ENCODE data around the gene ITPR2.
"Not testable (repeated sequence)": the region's sequence is repeated elsewhere in the genome, so short reads cannot be mapped to it uniquely, and the experiment has no call there.

ITPR2 gene

GRCh38 chr12:26841085-26841484, 8.1 kb upstream of the ITPR2 start:
- DNase-seq: no peak
- H3K79me2 ChIP-seq (ENCODE audit: low read length): no peaks in the 10 kb centered on the region
- no peaks in the 10 kb centered on the region for H3F3A ChIP-seq (ENCODE audit: insufficient read depth, low read length)
- H3K36me3 ChIP-seq (replicated peaks; ENCODE audit: insufficient read depth, low read length): no peaks in the 10 kb centered on the region
- no peaks in the 10 kb centered on the region for H3K4me1 ChIP-seq (ENCODE audit: low read length)
- no peak overlapping the region for H3K9ac ChIP-seq (ENCODE audit: low read length)
- H3K4me2 ChIP-seq (ENCODE audit: low read depth, low read length): no peak overlapping the region
- H4K20me1 ChIP-seq (ENCODE audit: insufficient read depth, low read length): no peaks in the 10 kb centered on the region
- H3K27ac ChIP-seq (ENCODE audit: low read length): no peak overlapping the region
- H3K4me3 ChIP-seq (ENCODE audit: low read length): no peak overlapping the region
- H2AFZ ChIP-seq (ENCODE audit: low read length): no peak overlapping the region
- H3K27me3 ChIP-seq (replicated peaks; ENCODE audit: insufficient read depth, low read length): no peaks in the 10 kb centered on the region
- no peaks in the 10 kb centered on the region for H3K9me2 ChIP-seq (replicated peaks; ENCODE audit: insufficient read depth, low read length)
- no peaks in the 10 kb centered on the region for H3K9me3 ChIP-seq (replicated peaks; ENCODE audit: insufficient read depth, low read length)
- TF ChIP-seq EZH2phosphoT487 (IDR thresholded peaks at IDR 0.05; ENCODE audit: low read length) (no peak), EZH2 (optimal IDR thresholded peaks at IDR 0.05; ENCODE audit: low read depth, low read length) (no peak), CTCF (IDR thresholded peaks at IDR 0.05; ENCODE audit: low read length) (no peak)

GRCh38 chr12:26839512-26839911, 6.5 kb upstream of the ITPR2 start:
- Histone ChIP-seq H3K36me3 (replicated peaks; ENCODE audit: insufficient read depth, low read length) (no peaks in the 10 kb centered on the region), H3K4me1 (ENCODE audit: low read length) (no peaks in the 10 kb centered on the region), H3K9ac (ENCODE audit: low read length) (no peak overlapping the region), H4K20me1 (ENCODE audit: insufficient read depth, low read length) (no peaks in the 10 kb centered on the region), H3K9me2 (replicated peaks; ENCODE audit: insufficient read depth, low read length) (no peaks in the 10 kb centered on the region), H3K9me3 (replicated peaks; ENCODE audit: insufficient read depth, low read length) (no peaks in the 10 kb centered on the region), H3K27me3 (replicated peaks; ENCODE audit: insufficient read depth, low read length) (no peaks in the 10 kb centered on the region), H2AFZ (ENCODE audit: low read length) (no peak overlapping the region), H3K4me3 (ENCODE audit: low read length) (no peak overlapping the region), H3F3A (ENCODE audit: insufficient read depth, low read length) (no peaks in the 10 kb centered on the region; the same call in 1 of the 2 replicates), H3K79me2 (ENCODE audit: low read length) (no peaks in the 10 kb centered on the region), H3K4me2 (ENCODE audit: low read depth, low read length) (no peak overlapping the region), H3K27ac (ENCODE audit: low read length) (no peak overlapping the region)
- no peak for TF ChIP-seq EZH2phosphoT487 (IDR thresholded peaks at IDR 0.05; ENCODE audit: low read length)
- DNase-seq: no peak

- no peak overlapping the region for H3K9ac ChIP-seq (ENCODE audit: low read length)
- H3K9me2 ChIP-seq (replicated peaks; ENCODE audit: insufficient read depth, low read length): no peaks in the 10 kb centered on the region
- DNase-seq: no peak
- H4K20me1 ChIP-seq (ENCODE audit: insufficient read depth, low read length): no peaks in the 10 kb centered on the region
- no peak for TF ChIP-seq CTCF (IDR thresholded peaks at IDR 0.05; ENCODE audit: low read length)
- no peak for TF ChIP-seq EZH2 (optimal IDR thresholded peaks at IDR 0.05; ENCODE audit: low read depth, low read length)
- TF ChIP-seq EZH2phosphoT487 (IDR thresholded peaks at IDR 0.05; ENCODE audit: low read length): no peak
- peaks cover 4% of the 10 kb centered on the region for H3K4me1 ChIP-seq (ENCODE audit: low read length)
- H3K4me2 ChIP-seq (ENCODE audit: low read depth, low read length): no peak overlapping the region
- H3F3A ChIP-seq (ENCODE audit: insufficient read depth, low read length): peaks cover 4% of the 10 kb centered on the region
- no peak overlapping the region for H3K27ac ChIP-seq (ENCODE audit: low read length)
- H2AFZ ChIP-seq (ENCODE audit: low read length): no peak overlapping the region
- H3K79me2 ChIP-seq (ENCODE audit: low read length): no peaks in the 10 kb centered on the region
- no peaks in the 10 kb centered on the region for H3K27me3 ChIP-seq (replicated peaks; ENCODE audit: insufficient read depth, low read length)
- H3K36me3 ChIP-seq (replicated peaks; ENCODE audit: insufficient read depth, low read length): no peaks in the 10 kb centered on the region
- H3K4me3 ChIP-seq (ENCODE audit: low read length): no peak overlapping the region
- no peaks in the 10 kb centered on the region for H3K9me3 ChIP-seq (replicated peaks; ENCODE audit: insufficient read depth, low read length)
Observed at GRCh38 chr12:26838888-26839416, 6.0 kb upstream of the ITPR2 start.

- DNase-seq: no peak
- H3K9me3 ChIP-seq (replicated peaks; ENCODE audit: insufficient read depth, low read length): no peaks in the 10 kb centered on the region
- TF ChIP-seq EZH2 (optimal IDR thresholded peaks at IDR 0.05; ENCODE audit: low read depth, low read length): no peak
- TF ChIP-seq CTCF (IDR thresholded peaks at IDR 0.05; ENCODE audit: low read length): no peak
- TF ChIP-seq EZH2phosphoT487 (IDR thresholded peaks at IDR 0.05; ENCODE audit: low read length): no peak
Observed at GRCh38 chr12:26836201-26836600, 3.2 kb upstream of the ITPR2 start.

GRCh38 chr12:26834503-26835060, 1.6 kb upstream of the ITPR2 start:
- H3K4me1 ChIP-seq (ENCODE audit: low read length): peaks cover 14% of the 10 kb centered on the region
- peak overlapping the region; percentile 82; the same call in 1 of the 2 replicates for H3K27ac ChIP-seq (ENCODE audit: low read length)
- H3F3A ChIP-seq (ENCODE audit: insufficient read depth, low read length): peaks cover 24% of the 10 kb centered on the region
- H3K27me3 ChIP-seq (replicated peaks; ENCODE audit: insufficient read depth, low read length); DNase-seq; H3K4me3 ChIP-seq (ENCODE audit: low read length); H4K20me1 ChIP-seq (ENCODE audit: insufficient read depth, low read length); H3K9ac ChIP-seq (ENCODE audit: low read length); H3K9me3 ChIP-seq (replicated peaks; ENCODE audit: insufficient read depth, low read length); H3K9me2 ChIP-seq (replicated peaks; ENCODE audit: insufficient read depth, low read length); H3K36me3 ChIP-seq (replicated peaks; ENCODE audit: insufficient read depth, low read length): not testable (repeated sequence)
- peak overlapping the region; percentile 94; the same call in 1 of the 2 replicates for H2AFZ ChIP-seq (ENCODE audit: low read length)
- H3K4me2 ChIP-seq (ENCODE audit: low read depth, low read length): peak overlapping the region; percentile 63; the same call in 1 of the 2 replicates
- H3K79me2 ChIP-seq (ENCODE audit: low read length): peaks cover 28% of the 10 kb centered on the region

More at GRCh38 chr12:26836201-26836600, 3.2 kb upstream of the ITPR2 start:
- Histone ChIP-seq H3F3A (ENCODE audit: insufficient read depth, low read length) (peaks cover 24% of the 10 kb centered on the region), H3K9me2 (replicated peaks; ENCODE audit: insufficient read depth, low read length) (no peaks in the 10 kb centered on the region), H3K9ac (ENCODE audit: low read length) (no peak overlapping the region), H3K36me3 (replicated peaks; ENCODE audit: insufficient read depth, low read length) (no peaks in the 10 kb centered on the region), H3K27me3 (replicated peaks; ENCODE audit: insufficient read depth, low read length) (no peaks in the 10 kb centered on the region), H3K4me1 (ENCODE audit: low read length) (peaks cover 6% of the 10 kb centered on the region), H3K27ac (ENCODE audit: low read length) (no peak overlapping the region), H2AFZ (ENCODE audit: low read length) (no peak overlapping the region), H3K4me3 (ENCODE audit: low read length) (no peak overlapping the region), H3K79me2 (ENCODE audit: low read length) (peaks cover 11% of the 10 kb centered on the region), H3K4me2 (ENCODE audit: low read depth, low read length) (no peak overlapping the region), H4K20me1 (ENCODE audit: insufficient read depth, low read length) (no peaks in the 10 kb centered on the region)

Data from MM.1S (cell line).